Colonic mucosa (tissue), 4 donors: ENCODE data around the gene RNPEPL1. TPM values are rescaled to one million over a fixed set of nuclear protein-coding genes. Genes with fewer than 3 reads are reported as not detected.
A peak's percentile ranks its signal among the peaks of the same experiment; 100 is the strongest.

Source experiments
- DNase-seq: peaks from one replicate; pipeline ENCODE4 v3.0.0-alpha.2; 2020
- H3K27ac ChIP-seq: fragments of 200-600 bp; one replicate; pipeline ENCODE4 v1.8.0; 2021
- H3K27me3 ChIP-seq: fragments of 200-600 bp; one replicate; pipeline ENCODE4 v1.8.0; 2021
- H3K36me3 ChIP-seq: fragments of 200-600 bp; one replicate; pipeline ENCODE4 v1.8.0; 2021
- H3K4me1 ChIP-seq: fragments of 200-600 bp; one replicate; pipeline ENCODE4 v1.8.0; 2021; ENCODE audit warnings: mild to moderate bottlenecking
- H3K4me3 ChIP-seq: fragments of 200-600 bp; one replicate; pipeline ENCODE4 v1.8.0; 2021
- H3K9ac ChIP-seq, 2 donors: one replicate each; pipeline ENCODE4 v1.7.0; 2013; ENCODE audit warnings: control low read depth in 2 of 2, low read depth in 2 of 2, low read length in 2 of 2
- H3K9me3 ChIP-seq: fragments of 200-600 bp; one replicate; pipeline ENCODE4 v1.8.0; 2021
- intact Hi-C: fragments of 100-400 bp; cut with DNase I; formaldehyde crosslinking; loops from one replicate; pipeline ENCODE4 v1.14.1; 2022
- total RNA-seq, 2 donors: library from RNA; stranded (reverse); fragmentation: NEBNext Ultra II Directional in 1 of 2; extraction: Animal tissue kit (Norgen Biotek cat#: 25700) in 1 of 2; gene quantifications; one replicate each; pipeline ENCODE4 v1.2.1, GENCODE V29; 2021
- TF ChIP-seq, protein P1 (sequence below): fragments of 200-600 bp; IDR thresholded peaks from one replicate; pipeline ENCODE4 v1.8.0; 2022; ENCODE audit warnings: antibody characterized with exemption, mild to moderate bottlenecking
- donor health status: healthy.
- donor health status: DM: no; HTN: no; CAD: no.
- donor health status: DM: no; HTN: no; CAD: no.

Gene RNPEPL1
- total RNA-seq, 2 donors from 2014 or later = 87.2 to 108 TPM

DNA sequence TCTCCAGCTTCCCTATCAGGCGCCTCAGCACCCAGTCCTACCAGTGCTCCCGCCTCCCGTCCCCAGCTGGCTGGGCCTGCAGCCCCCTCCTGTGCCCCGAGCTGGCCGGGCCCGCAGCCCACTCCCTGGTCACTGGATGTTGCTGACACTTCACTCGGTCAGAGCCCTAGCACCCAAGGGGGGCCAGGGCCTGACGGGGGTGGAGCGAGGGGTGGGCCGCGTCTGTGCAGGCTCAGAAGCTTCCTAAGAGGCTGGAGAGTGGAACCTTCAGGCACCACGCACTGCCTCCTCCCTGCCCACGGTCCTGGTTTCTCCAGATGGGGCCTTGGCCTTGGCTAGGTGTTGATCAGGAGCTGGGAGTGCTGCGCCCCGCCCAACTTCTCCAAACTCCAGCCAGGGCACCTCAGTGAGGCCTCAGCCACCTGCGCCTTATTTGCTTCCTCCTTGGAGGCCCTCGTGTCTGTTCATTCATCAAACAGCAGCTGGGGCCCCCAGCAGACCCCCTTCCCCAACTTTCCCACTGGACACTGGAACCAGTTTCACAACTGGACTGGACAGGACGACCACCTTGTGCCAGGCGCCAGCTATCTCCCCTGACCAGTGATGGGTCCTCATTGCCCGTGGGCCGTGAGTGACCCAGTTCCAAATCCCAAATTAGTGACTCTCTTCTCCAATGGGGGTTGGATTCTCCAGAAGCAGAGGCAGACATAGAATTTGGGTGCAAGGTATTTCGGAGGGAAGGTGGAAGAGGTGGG lies 35.0 kb downstream of the RNPEPL1 start:
- Histone ChIP-seq H3K27ac (no peak overlapping the region), H3K4me1 (peaks cover 11% of the 10 kb centered on the region), H3K9me3 (no peaks in the 10 kb centered on the region), H3K9ac (peak overlapping the region in 1 of 2 donors; percentile 91), H3K27me3 (no peaks in the 10 kb centered on the region), H3K4me3 (no peak overlapping the region), H3K36me3 (no peaks in the 10 kb centered on the region)
- TF ChIP-seq, protein P1, sequence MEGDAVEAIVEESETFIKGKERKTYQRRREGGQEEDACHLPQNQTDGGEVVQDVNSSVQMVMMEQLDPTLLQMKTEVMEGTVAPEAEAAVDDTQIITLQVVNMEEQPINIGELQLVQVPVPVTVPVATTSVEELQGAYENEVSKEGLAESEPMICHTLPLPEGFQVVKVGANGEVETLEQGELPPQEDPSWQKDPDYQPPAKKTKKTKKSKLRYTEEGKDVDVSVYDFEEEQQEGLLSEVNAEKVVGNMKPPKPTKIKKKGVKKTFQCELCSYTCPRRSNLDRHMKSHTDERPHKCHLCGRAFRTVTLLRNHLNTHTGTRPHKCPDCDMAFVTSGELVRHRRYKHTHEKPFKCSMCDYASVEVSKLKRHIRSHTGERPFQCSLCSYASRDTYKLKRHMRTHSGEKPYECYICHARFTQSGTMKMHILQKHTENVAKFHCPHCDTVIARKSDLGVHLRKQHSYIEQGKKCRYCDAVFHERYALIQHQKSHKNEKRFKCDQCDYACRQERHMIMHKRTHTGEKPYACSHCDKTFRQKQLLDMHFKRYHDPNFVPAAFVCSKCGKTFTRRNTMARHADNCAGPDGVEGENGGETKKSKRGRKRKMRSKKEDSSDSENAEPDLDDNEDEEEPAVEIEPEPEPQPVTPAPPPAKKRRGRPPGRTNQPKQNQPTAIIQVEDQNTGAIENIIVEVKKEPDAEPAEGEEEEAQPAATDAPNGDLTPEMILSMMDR = no peak
- DNase-seq = no peak
- intact Hi-C loops = loop anchor here (10.0 kb wide), 1 partner anchor 88 kb away; no protein-coding TSS in a partner anchor

DNA sequence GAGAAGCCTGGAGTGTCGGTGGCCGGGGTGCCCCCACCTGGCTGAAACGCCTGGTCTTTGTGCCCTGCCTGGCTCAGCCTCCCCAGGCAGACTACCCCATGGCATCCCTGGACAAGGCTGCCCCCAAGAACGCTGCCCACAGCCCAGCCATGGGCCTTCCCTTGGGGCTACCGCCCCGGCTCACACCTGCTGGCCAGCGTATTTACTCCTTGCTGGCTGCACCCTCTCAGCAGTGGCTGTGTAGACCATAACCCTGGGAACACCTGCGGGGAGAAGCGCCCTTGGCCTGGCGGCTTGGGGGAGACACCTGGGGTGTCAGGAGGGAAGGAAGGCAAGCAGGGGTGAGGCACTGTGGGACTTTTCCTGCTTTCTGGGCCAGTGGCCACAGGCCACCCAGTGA lies 35.6 kb downstream of the RNPEPL1 start:
- Histone ChIP-seq H3K4me1 (peaks cover 11% of the 10 kb centered on the region), H3K27me3 (no peaks in the 10 kb centered on the region), H3K36me3 (no peaks in the 10 kb centered on the region), H3K4me3 (no peak overlapping the region), H3K9me3 (no peaks in the 10 kb centered on the region), H3K9ac (peak overlapping the region in 1 of 2 donors; percentile 91), H3K27ac (peak overlapping the region; percentile 82)
- intact Hi-C loops = loop anchor here (10.0 kb wide), 1 partner anchor 89 kb away; no protein-coding TSS in a partner anchor
- TF ChIP-seq, protein P1 = no peak
- no peak for DNase-seq

DNA sequence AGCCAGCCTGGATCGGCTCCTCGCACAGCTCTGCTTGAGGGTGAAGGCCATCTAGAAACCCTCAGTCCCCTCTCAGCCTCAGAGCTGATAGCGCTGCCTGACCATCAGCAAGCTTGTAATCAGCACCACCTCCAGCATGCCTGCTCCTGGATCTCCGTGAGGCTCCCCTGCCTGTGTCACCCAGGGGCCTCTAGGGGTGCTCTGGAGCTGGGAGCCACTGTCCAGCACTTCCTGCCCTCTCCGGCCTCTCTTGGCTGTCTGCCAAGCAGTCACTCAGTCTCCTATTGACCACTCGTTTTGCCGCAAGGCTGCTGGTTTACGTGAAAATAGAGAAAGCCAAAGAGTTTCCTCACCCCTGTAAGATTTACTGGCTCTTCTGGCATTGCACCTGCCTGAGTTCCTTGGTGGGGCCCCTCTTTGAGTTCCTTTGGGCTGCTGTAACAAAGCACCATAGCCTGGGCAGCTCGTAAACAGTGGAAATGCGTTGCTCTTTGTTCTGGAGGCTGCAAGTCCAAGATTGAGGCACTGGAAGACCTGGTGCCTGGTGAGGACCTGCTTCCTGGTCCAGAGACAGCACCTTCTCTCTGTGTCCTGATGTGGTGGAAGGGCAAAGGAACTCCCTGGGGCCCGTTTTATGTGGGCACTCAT lies 36.1 kb downstream of the RNPEPL1 start:
- H3K27ac ChIP-seq = peak overlapping the region; percentile 82
- intact Hi-C loops = loop anchor here (10.0 kb wide), 1 partner anchor 90 kb away; no protein-coding TSS in a partner anchor
- no peak overlapping the region for H3K4me3 ChIP-seq

DNA sequence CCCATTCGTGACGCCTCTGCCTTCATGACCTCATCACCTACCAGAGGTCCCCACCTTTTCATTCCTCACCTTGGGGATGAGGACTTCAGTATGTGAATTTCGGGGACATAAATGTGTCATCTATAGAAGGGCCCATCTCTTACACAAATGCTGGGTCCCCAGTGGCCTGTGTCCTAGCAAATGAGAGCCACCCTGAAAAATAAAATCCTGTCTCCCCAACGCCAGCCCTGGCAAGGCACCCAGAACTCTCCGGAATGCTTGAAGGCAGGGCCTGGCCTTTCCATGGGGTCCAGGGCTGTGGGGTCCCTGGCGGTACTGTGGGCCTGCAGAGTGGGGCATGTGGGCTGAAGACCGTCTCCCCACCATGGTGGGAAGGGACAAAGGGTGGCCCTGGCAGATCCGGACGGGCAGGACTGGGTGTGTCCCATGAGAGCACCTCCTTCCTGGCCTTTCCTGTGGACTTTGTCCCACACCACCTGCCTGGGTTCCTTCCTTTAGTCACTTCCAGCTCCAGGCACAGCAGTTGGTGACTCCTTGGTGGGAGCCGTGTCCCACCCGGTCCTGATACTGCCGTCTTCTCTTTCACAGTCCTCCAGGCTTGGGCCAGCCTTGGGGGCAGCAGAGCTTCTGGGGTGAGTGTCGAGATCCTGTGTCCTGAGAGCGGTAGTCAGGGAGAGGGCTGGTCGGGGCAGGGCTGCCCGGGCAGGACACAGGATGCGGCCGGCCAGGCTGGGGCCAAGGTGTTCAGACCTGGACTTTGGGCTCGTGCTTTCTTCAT lies 36.8 kb downstream of the RNPEPL1 start:
- Histone ChIP-seq H3K9me3 (no peaks in the 10 kb centered on the region), H3K4me3 (peak overlapping the region; percentile 36), H3K36me3 (no peaks in the 10 kb centered on the region), H3K9ac (peak overlapping the region; percentile 45 to 91), H3K27me3 (no peaks in the 10 kb centered on the region), H3K27ac (peak overlapping the region; percentile 82), H3K4me1 (peaks cover 11% of the 10 kb centered on the region)
- intact Hi-C loops = loop anchor here (10.0 kb wide), 1 partner anchor 90 kb away; no protein-coding TSS in a partner anchor
- TF ChIP-seq, protein P1 = no peak
- peak; percentile 91 for DNase-seq

More for the DNA sequence above, 36.1 kb downstream of the RNPEPL1 start:
- TF ChIP-seq, protein P1 = peak; percentile 58
- no peaks in the 10 kb centered on the region for H3K36me3 ChIP-seq
- no peaks in the 10 kb centered on the region for H3K9me3 ChIP-seq
- no peaks in the 10 kb centered on the region for H3K27me3 ChIP-seq
- peak overlapping the region in 1 of 2 donors; percentile 91 for H3K9ac ChIP-seq
- peak; percentile 84 for DNase-seq
- H3K4me1 ChIP-seq = peaks cover 11% of the 10 kb centered on the region
